ENCODE results near the gene AHCYL2. TPM values are rescaled to one million over a fixed set of nuclear protein-coding genes. Genes with fewer than 3 reads are reported as not detected.
"Not testable (repeated sequence)": the region's sequence is repeated elsewhere in the genome, so short reads cannot be mapped to it uniquely, and the experiment has no call there.

Gene AHCYL2
- total and polyA plus RNA-seq, 4 experiments from 2014 or later, result 8.6 to 16.5 (median 12.1) TPM

DNA sequence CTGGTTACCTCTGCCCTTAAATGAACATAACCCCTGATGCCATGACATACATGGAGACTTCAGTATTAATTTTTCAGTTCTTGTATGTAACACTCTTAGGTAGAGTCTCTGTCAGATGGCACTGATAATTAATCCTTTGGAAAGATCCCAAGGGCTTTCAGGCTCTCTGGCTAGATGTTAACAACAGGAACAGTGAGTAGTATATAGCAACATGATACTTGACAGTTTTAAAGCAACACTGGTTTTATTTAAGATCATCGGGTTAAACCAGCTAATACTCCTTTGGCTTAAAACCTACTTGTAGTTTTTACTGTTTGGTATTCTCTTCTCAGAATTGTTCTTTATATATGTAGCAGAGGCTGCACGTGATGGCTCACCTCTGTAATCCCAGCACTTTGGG is 27.3 kb downstream of the AHCYL2 start:
- no peak overlapping the region for H3K4me3 Mint-ChIP-seq

GRCh38 chr7:129252603-129253002 is 27.8 kb downstream of the AHCYL2 start:
- H3K36me3 ChIP-seq (ENCODE audit: insufficient read depth, low read length); H3K36me3 Mint-ChIP-seq: not testable (repeated sequence)
- CTCF ChIA-PET (ENCODE audit: partially characterized antibody), result interaction anchor here (2.7 kb wide), 1 partner anchor 34 kb away, joined by 10 read pairs; no protein-coding TSS in a partner anchor

More for the DNA sequence above, 27.3 kb downstream of the AHCYL2 start:
- POLR2A ChIA-PET (ENCODE audit: partially characterized antibody), result no interaction called here
- DNase-seq, result no peak
- Mint-ChIP-seq H3K27me3 (no peaks in the 10 kb centered on the region), H3K27ac (peak overlapping the region in 1 of 7 donors; percentile 39), H3K36me3 (peaks cover 0 to 3% of the 10 kb centered on the region in 2 donors), H3K9me3 (no peaks in the 10 kb centered on the region), H3K4me1 (peaks cover 1 to 16% (median 8%) of the 10 kb centered on the region in 4 donors)
- Histone ChIP-seq H3K4me3 (ENCODE audit: low read length in 2 of 2) (no peak overlapping the region), H3K27me3 (ENCODE audit: insufficient read depth, low read length) (no peaks in the 10 kb centered on the region), H3K4me1 (ENCODE audit: insufficient read depth, low read length) (no peaks in the 10 kb centered on the region), H3K9me3 (ENCODE audit: control insufficient read depth in 1 of 2, low read length in 2 of 2) (no peaks in the 10 kb centered on the region), H3K36me3 (ENCODE audit: insufficient read depth, low read length) (no peaks in the 10 kb centered on the region), H3K27ac (ENCODE audit: low read depth, low read length) (no peak overlapping the region)
- CTCF ChIA-PET (ENCODE audit: partially characterized antibody), result no interaction called here
- intact Hi-C loops (cut with micrococcal nuclease), result no loop called here

GRCh38 chr7:129255800-129256199 is 31.0 kb downstream of the AHCYL2 start:
- POLR2A ChIA-PET (ENCODE audit: partially characterized antibody), result interaction anchor here (0.6 to 0.7 kb wide), 2 partner anchors 17 to 731 kb away, joined by 4 to 5 read pairs; no protein-coding TSS in a partner anchor
- H3K36me3 ChIP-seq (ENCODE audit: insufficient read depth, low read length), result no peaks in the 10 kb centered on the region
- no peak for DNase-seq
- no peak overlapping the region for H3K27ac ChIP-seq (ENCODE audit: low read depth, low read length)
- H3K9me3 ChIP-seq (ENCODE audit: control insufficient read depth in 1 of 2, low read length in 2 of 2), result no peaks in the 10 kb centered on the region
- H3K36me3 Mint-ChIP-seq, result peaks cover 0 to 3% of the 10 kb centered on the region in 2 donors
- peaks cover 17 to 37% (median 24%) of the 10 kb centered on the region in 4 donors for H3K4me1 Mint-ChIP-seq
- no peaks in the 10 kb centered on the region for H3K27me3 ChIP-seq (ENCODE audit: insufficient read depth, low read length)
- intact Hi-C loops (cut with micrococcal nuclease), result no loop called here
- peaks cover 11% of the 10 kb centered on the region for H3K4me1 ChIP-seq (ENCODE audit: insufficient read depth, low read length)
- CTCF ChIA-PET (ENCODE audit: partially characterized antibody), result interaction anchor here (1.2 to 1.4 kb wide), 2 partner anchors 9 to 36 kb away, joined by 3 read pairs; no protein-coding TSS in a partner anchor
- no peak overlapping the region for H3K4me3 Mint-ChIP-seq
- H3K4me3 ChIP-seq (ENCODE audit: low read length in 2 of 2), result no peak overlapping the region
- no peaks in the 10 kb centered on the region for H3K9me3 Mint-ChIP-seq
- H3K27ac Mint-ChIP-seq, result no peak overlapping the region
- no peaks in the 10 kb centered on the region for H3K27me3 Mint-ChIP-seq

More at GRCh38 chr7:129252603-129253002, 27.8 kb downstream of the AHCYL2 start:
- intact Hi-C loops (cut with micrococcal nuclease); H3K9me3 Mint-ChIP-seq; H3K27ac Mint-ChIP-seq; H3K27me3 ChIP-seq (ENCODE audit: insufficient read depth, low read length); DNase-seq; H3K9me3 ChIP-seq (ENCODE audit: control insufficient read depth in 1 of 2, low read length in 2 of 2); POLR2A ChIA-PET (ENCODE audit: partially characterized antibody); H3K4me3 Mint-ChIP-seq; H3K4me1 ChIP-seq (ENCODE audit: insufficient read depth, low read length); H3K27ac ChIP-seq (ENCODE audit: low read depth, low read length); H3K4me3 ChIP-seq (ENCODE audit: low read length in 2 of 2); H3K27me3 Mint-ChIP-seq: not testable (repeated sequence)
- peaks cover 5 to 19% (median 9%) of the 10 kb centered on the region in 4 donors for H3K4me1 Mint-ChIP-seq

- CTCF ChIA-PET (ENCODE audit: partially characterized antibody), result interaction anchor here (1.2 to 1.4 kb wide), 2 partner anchors 8 to 33 kb away, joined by 3 read pairs; no protein-coding TSS in a partner anchor
- H3K4me1 ChIP-seq (ENCODE audit: insufficient read depth, low read length), result peaks cover 11% of the 10 kb centered on the region
- peaks cover 16 to 37% (median 24%) of the 10 kb centered on the region in 4 donors for H3K4me1 Mint-ChIP-seq
These were observed 31.4 kb downstream of the AHCYL2 start for GRCh38 chr7:129256221-129256620.

GRCh38 chr7:129257168-129257567 is 32.3 kb downstream of the AHCYL2 start:
- DNase-seq, result no peak
- no peak overlapping the region for H3K4me3 ChIP-seq (ENCODE audit: low read length in 2 of 2)
- H3K36me3 Mint-ChIP-seq, result peaks cover 0 to 3% of the 10 kb centered on the region in 2 donors
- H3K27ac ChIP-seq (ENCODE audit: low read depth, low read length), result no peak overlapping the region
- POLR2A ChIA-PET (ENCODE audit: partially characterized antibody), result no interaction called here
- no peaks in the 10 kb centered on the region for H3K27me3 ChIP-seq (ENCODE audit: insufficient read depth, low read length)
- peaks cover 14% of the 10 kb centered on the region for H3K4me1 ChIP-seq (ENCODE audit: insufficient read depth, low read length)
- H3K27ac Mint-ChIP-seq, result peak overlapping the region in 1 of 7 donors; percentile 31
- no peaks in the 10 kb centered on the region for H3K36me3 ChIP-seq (ENCODE audit: insufficient read depth, low read length)
- intact Hi-C loops (cut with micrococcal nuclease), result no loop called here
- H3K4me3 Mint-ChIP-seq, result peak overlapping the region in 1 of 8 donors; percentile 32
- no peaks in the 10 kb centered on the region for H3K27me3 Mint-ChIP-seq
- peaks cover 18 to 38% (median 25%) of the 10 kb centered on the region in 4 donors for H3K4me1 Mint-ChIP-seq
- no peaks in the 10 kb centered on the region for H3K9me3 ChIP-seq (ENCODE audit: control insufficient read depth in 1 of 2, low read length in 2 of 2)
- no peaks in the 10 kb centered on the region for H3K9me3 Mint-ChIP-seq
- CTCF ChIA-PET (ENCODE audit: partially characterized antibody), result interaction anchor here (1.2 kb wide), 1 partner anchor 34 kb away, joined by 3 read pairs; no protein-coding TSS in a partner anchor

More at GRCh38 chr7:129256221-129256620, 31.4 kb downstream of the AHCYL2 start:
- Mint-ChIP-seq H3K27me3 (no peaks in the 10 kb centered on the region), H3K4me3 (no peak overlapping the region), H3K36me3 (peaks cover 0 to 3% of the 10 kb centered on the region in 2 donors), H3K9me3 (no peaks in the 10 kb centered on the region), H3K27ac (no peak overlapping the region)
- Histone ChIP-seq H3K27ac (ENCODE audit: low read depth, low read length) (no peak overlapping the region), H3K36me3 (ENCODE audit: insufficient read depth, low read length) (no peaks in the 10 kb centered on the region), H3K9me3 (ENCODE audit: control insufficient read depth in 1 of 2, low read length in 2 of 2) (no peaks in the 10 kb centered on the region), H3K4me3 (ENCODE audit: low read length in 2 of 2) (no peak overlapping the region), H3K27me3 (ENCODE audit: insufficient read depth, low read length) (no peaks in the 10 kb centered on the region)
- POLR2A ChIA-PET (ENCODE audit: partially characterized antibody), result interaction anchor here (0.6 to 0.7 kb wide), 2 partner anchors 18 to 731 kb away, joined by 4 to 5 read pairs; no protein-coding TSS in a partner anchor
- DNase-seq, result no peak
- intact Hi-C loops (cut with micrococcal nuclease), result no loop called here

- Mint-ChIP-seq H3K9me3 (no peaks in the 10 kb centered on the region), H3K27me3 (no peaks in the 10 kb centered on the region), H3K27ac (peak overlapping the region; percentile 15 to 91 (median 80)), H3K36me3 (no peaks in the 10 kb centered on the region), H3K4me1 (peaks cover 22 to 37% (median 29%) of the 10 kb centered on the region in 4 donors), H3K4me3 (peak overlapping the region; percentile 45 to 88 (median 74))
- Histone ChIP-seq H3K27ac (ENCODE audit: low read depth, low read length) (no peak overlapping the region), H3K36me3 (ENCODE audit: insufficient read depth, low read length) (no peaks in the 10 kb centered on the region), H3K4me1 (ENCODE audit: insufficient read depth, low read length) (peaks cover 25% of the 10 kb centered on the region), H3K27me3 (ENCODE audit: insufficient read depth, low read length) (no peaks in the 10 kb centered on the region), H3K4me3 (ENCODE audit: low read length in 2 of 2) (no peak overlapping the region), H3K9me3 (ENCODE audit: control insufficient read depth in 1 of 2, low read length in 2 of 2) (no peaks in the 10 kb centered on the region)
- POLR2A ChIA-PET (ENCODE audit: partially characterized antibody), result interaction anchor here (0.8 kb wide), 1 partner anchor 34 kb away, joined by 4 read pairs; the partner anchor contains the start of gene AHCYL2
- CTCF ChIA-PET (ENCODE audit: partially characterized antibody), result interaction anchor here (0.7 to 5.6 kb wide), 6 partner anchors 12 to 116 kb away, joined by 3 to 34 read pairs (median 4); no protein-coding TSS in a partner anchor
- intact Hi-C loops (cut with micrococcal nuclease), result no loop called here
- peak in 2 of 5 donors; percentile 13 to 14 for DNase-seq
These were observed 34.0 kb downstream of the AHCYL2 start for GRCh38 chr7:129258649-129259389.

DNA sequence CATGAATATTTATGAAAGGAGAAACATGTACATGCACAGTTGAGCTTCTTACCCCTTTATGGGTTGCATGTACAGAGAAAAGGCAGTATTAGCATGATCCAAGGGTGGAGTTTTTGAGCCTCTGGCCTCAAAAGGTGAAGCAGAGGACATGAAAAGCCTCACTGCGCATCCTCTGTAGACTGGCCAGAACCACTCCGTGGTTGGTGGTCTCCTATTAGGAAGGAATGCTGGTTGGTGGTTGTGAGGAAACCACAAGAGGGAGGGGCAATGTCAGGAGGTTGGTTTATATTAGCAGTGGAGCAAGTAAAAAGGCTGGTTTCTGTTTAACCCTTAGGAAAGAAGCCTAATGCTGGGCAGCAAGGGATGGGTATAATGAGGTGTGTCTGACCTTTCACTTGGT is 37.5 kb downstream of the AHCYL2 start:
- Mint-ChIP-seq H3K4me3 (peak overlapping the region in 4 of 8 donors; percentile 5 to 56 (median 29)), H3K27ac (peak overlapping the region in 2 of 7 donors; percentile 32 to 33), H3K9me3 (no peaks in the 10 kb centered on the region), H3K36me3 (no peaks in the 10 kb centered on the region), H3K27me3 (no peaks in the 10 kb centered on the region), H3K4me1 (peaks cover 21 to 34% (median 27%) of the 10 kb centered on the region in 4 donors)
- Histone ChIP-seq H3K27me3 (ENCODE audit: insufficient read depth, low read length) (no peaks in the 10 kb centered on the region), H3K9me3 (ENCODE audit: control insufficient read depth in 1 of 2, low read length in 2 of 2) (no peaks in the 10 kb centered on the region), H3K4me3 (ENCODE audit: low read length in 2 of 2) (no peak overlapping the region), H3K4me1 (ENCODE audit: insufficient read depth, low read length) (peaks cover 25% of the 10 kb centered on the region), H3K36me3 (ENCODE audit: insufficient read depth, low read length) (no peaks in the 10 kb centered on the region), H3K27ac (ENCODE audit: low read depth, low read length) (no peak overlapping the region)
- DNase-seq, result peak in 2 of 5 donors; percentile 4 to 12
- intact Hi-C loops (cut with micrococcal nuclease), result no loop called here
- ChIA-PET POLR2A (ENCODE audit: partially characterized antibody) (no interaction called here), CTCF (ENCODE audit: partially characterized antibody) (interaction anchor here (0.6 to 5.6 kb wide), 6 partner anchors 9 to 104 kb away, joined by 3 to 34 read pairs (median 4); no protein-coding TSS in a partner anchor)
